ENCODE data around the gene VAV2. TPM values are rescaled to one million over a fixed set of nuclear protein-coding genes. Genes with fewer than 3 reads are reported as not detected.

The VAV2 gene
- total RNA-seq, 4 donors from 2014 or later = 10.3 to 20.1 (median 13.1) TPM

GRCh38 chr9:133714606-133715294, 277.4 kb downstream of the VAV2 start:
- no peak overlapping the region for H3K4me3 ChIP-seq
- H3K27me3 ChIP-seq = no peaks in the 10 kb centered on the region
- H3K36me3 ChIP-seq = peaks cover 0 to 13% (median 0%) of the 10 kb centered on the region in 3 donors
- DNase-seq (ENCODE audit: low spot score in 2 of 2) = peak in 1 of 2 donors; percentile 17
- no peaks in the 10 kb centered on the region for H3K9me3 ChIP-seq
- TF ChIP-seq CTCF (IDR thresholded peaks at IDR 0.05) (no peak), EP300 (IDR thresholded peaks at IDR 0.05) (peak in 1 of 2 donors; percentile 43)
- peaks cover 0 to 29% (median 15%) of the 10 kb centered on the region in 4 donors for H3K4me1 ChIP-seq
- peak overlapping the region in 2 of 4 donors; percentile 57 to 68 for H3K27ac ChIP-seq
- 56 to 60% methylated on average over 12 to 15 of the region's 15 CpGs for whole genome bisulfite sequencing, 2 donors

GRCh38 chr9:133713960-133714495, 278.1 kb downstream of the VAV2 start:
- H3K4me3 ChIP-seq = no peak overlapping the region
- H3K27ac ChIP-seq = no peak overlapping the region
- H3K27me3 ChIP-seq = no peaks in the 10 kb centered on the region
- TF ChIP-seq POLR2A (IDR thresholded peaks at IDR 0.05) (no peak), CTCF (IDR thresholded peaks at IDR 0.05) (no peak), EP300 (IDR thresholded peaks at IDR 0.05) (no peak)
- no peak for DNase-seq (ENCODE audit: low spot score in 2 of 2)
- peaks cover 0 to 29% (median 15%) of the 10 kb centered on the region in 4 donors for H3K4me1 ChIP-seq
- no peaks in the 10 kb centered on the region for H3K9me3 ChIP-seq
- WGBS, 2 donors = 85 to 86% methylated on average over 18 of the region's 18 CpGs
- peaks cover 0 to 13% (median 0%) of the 10 kb centered on the region in 3 donors for H3K36me3 ChIP-seq

GRCh38 chr9:133713150-133713959, 278.8 kb downstream of the VAV2 start:
- 78 to 79% methylated on average over 20 to 24 of the region's 25 CpGs for WGBS, 2 donors
- no peaks in the 10 kb centered on the region for H3K27me3 ChIP-seq
- DNase-seq (ENCODE audit: low spot score in 2 of 2) = no peak

GRCh38 chr9:133712221-133713100, 279.7 kb downstream of the VAV2 start:
- Histone ChIP-seq H3K9me3 (no peaks in the 10 kb centered on the region), H3K27ac (no peak overlapping the region), H3K4me3 (no peak overlapping the region), H3K4me1 (peaks cover 0 to 40% (median 16%) of the 10 kb centered on the region in 4 donors), H3K27me3 (no peaks in the 10 kb centered on the region), H3K36me3 (peaks cover 0 to 13% (median 0%) of the 10 kb centered on the region in 3 donors)
- WGBS, 2 donors = 92 to 93% methylated on average over 15 to 22 of the region's 22 CpGs
- TF ChIP-seq POLR2A (IDR thresholded peaks at IDR 0.05) = no peak
- TF ChIP-seq EP300 (IDR thresholded peaks at IDR 0.05) = no peak
- no peak for TF ChIP-seq CTCF (IDR thresholded peaks at IDR 0.05)
- no peak for DNase-seq (ENCODE audit: low spot score in 2 of 2)

More at GRCh38 chr9:133713150-133713959, 278.8 kb downstream of the VAV2 start:
- H3K9me3 ChIP-seq = no peaks in the 10 kb centered on the region
- TF ChIP-seq CTCF (IDR thresholded peaks at IDR 0.05) (no peak), POLR2A (IDR thresholded peaks at IDR 0.05) (no peak), EP300 (IDR thresholded peaks at IDR 0.05) (no peak)
- no peak overlapping the region for H3K27ac ChIP-seq
- no peak overlapping the region for H3K4me3 ChIP-seq
- peaks cover 0 to 31% (median 15%) of the 10 kb centered on the region in 4 donors for H3K4me1 ChIP-seq
- H3K36me3 ChIP-seq = peaks cover 0 to 13% (median 0%) of the 10 kb centered on the region in 3 donors

Other genes starting within 250 kb of the VAV2 start
- gene BRD3OS, start 33.2 kb upstream of the VAV2 start, total RNA-seq = 10 to 100 TPM in 3 of 4 donors, 1 to 10 TPM in 1; 9.2 to 28.2 (median 13.7) TPM
- 10 to 100 TPM; 61.6 to 70.8 (median 65.3) TPM for gene BRD3, start 75.7 kb upstream of the VAV2 start, total RNA-seq
- gene WDR5, start 143.8 kb upstream of the VAV2 start, total RNA-seq = 10 to 100 TPM; 16.4 to 32.7 (median 24.5) TPM
- not detected for gene RNU6ATAC, start 172.2 kb upstream of the VAV2 start, total RNA-seq

Measured in tibial nerve (tissue), 4 donors.